Right atrium auricular region (tissue), 2 donors: ENCODE data around the gene SMCR8. TPM values are rescaled to one million over a fixed set of nuclear protein-coding genes. Genes with fewer than 3 reads are reported as not detected.

Experiments
- DNase-seq: peaks from one replicate; pipeline ENCODE4 v3.0.0-alpha.2; 2019; ENCODE audit warnings: low spot score
- H3K27ac ChIP-seq, 2 donors: fragments of 200-600 bp; sonication (generic); 1 replicate in 1 of 2; 2 replicates in 1 of 2; pipeline ENCODE4 v1.5.1; 2016 to 2019
- H3K27me3 ChIP-seq, 2 donors: fragments of 200-600 bp; sonication (generic); one replicate each; pipeline versions ENCODE4 v1.5.1 to v1.6.0; 2017 to 2019
- H3K36me3 ChIP-seq: fragments of 200-600 bp; sonication (generic); one replicate; pipeline ENCODE4 v1.5.1; 2016
- H3K4me1 ChIP-seq, 2 donors: fragments of 200-600 bp; sonication (generic); one replicate each; pipeline versions ENCODE4 v1.5.1 to v1.6.0; 2017 to 2019
- H3K4me3 ChIP-seq, 2 donors: fragments of 200-600 bp; sonication (generic); 1 replicate in 1 of 2; 2 replicates in 1 of 2; pipeline ENCODE4 v1.5.1; 2017 to 2019; ENCODE audit warnings: mild to moderate bottlenecking in 1 of 2, moderate library complexity in 1 of 2
- H3K9me3 ChIP-seq, 2 donors: fragments of 200-600 bp; sonication (generic); one replicate each; pipeline ENCODE4 v1.5.1; 2019
- CTCF ChIP-seq, 2 donors: fragments of 200-600 bp; sonication (generic); IDR thresholded peaks; one replicate each; pipeline ENCODE4 v1.5.1; 2019; ENCODE audit warnings: antibody characterized with exemption in 2 of 2
- total RNA-seq, 2 donors: library from RNA; depleted of rRNA; stranded (reverse); fragments of >200 nt; gene quantifications; one replicate each; pipeline ENCODE4 v1.1.0, GENCODE V29; 2016

SMCR8 gene
- total RNA-seq, 2 donors from 2014 or later: 11.1 to 11.4 TPM

GRCh38 chr17:18320301-18320700 is 5.2 kb downstream of the SMCR8 start:
- Histone ChIP-seq H3K4me3 (no peak overlapping the region), H3K27me3 (no peaks in the 10 kb centered on the region), H3K36me3 (peaks cover 34% of the 10 kb centered on the region), H3K27ac (no peak overlapping the region), H3K4me1 (peaks cover 0 to 61% of the 10 kb centered on the region in 2 donors), H3K9me3 (no peaks in the 10 kb centered on the region)
- no peak for TF ChIP-seq CTCF (IDR thresholded peaks at IDR 0.05)
- no peak for DNase-seq

- TF ChIP-seq CTCF (IDR thresholded peaks at IDR 0.05): peak in 1 of 2 donors; percentile 27
- Histone ChIP-seq H3K36me3 (peaks cover 38% of the 10 kb centered on the region), H3K27ac (no peak overlapping the region), H3K27me3 (no peaks in the 10 kb centered on the region), H3K9me3 (no peaks in the 10 kb centered on the region), H3K4me3 (no peak overlapping the region), H3K4me1 (peaks cover 0 to 51% of the 10 kb centered on the region in 2 donors)
- no peak for DNase-seq
These were observed 6.2 kb downstream of the SMCR8 start for GRCh38 chr17:18321309-18321708.

GRCh38 chr17:18322522-18322921 is 7.4 kb downstream of the SMCR8 start:
- DNase-seq: no peak
- Histone ChIP-seq H3K4me3 (no peak overlapping the region), H3K9me3 (no peaks in the 10 kb centered on the region), H3K27me3 (no peaks in the 10 kb centered on the region), H3K36me3 (peaks cover 38% of the 10 kb centered on the region), H3K4me1 (peaks cover 0 to 39% of the 10 kb centered on the region in 2 donors), H3K27ac (no peak overlapping the region)
- TF ChIP-seq CTCF (IDR thresholded peaks at IDR 0.05): no peak

GRCh38 chr17:18323007-18323406 is 7.9 kb downstream of the SMCR8 start:
- H3K27me3 ChIP-seq: no peaks in the 10 kb centered on the region
- no peak overlapping the region for H3K27ac ChIP-seq
- H3K4me1 ChIP-seq: peaks cover 0 to 34% of the 10 kb centered on the region in 2 donors
- TF ChIP-seq CTCF (IDR thresholded peaks at IDR 0.05): no peak
- H3K36me3 ChIP-seq: peaks cover 38% of the 10 kb centered on the region
- H3K9me3 ChIP-seq: no peaks in the 10 kb centered on the region
- no peak overlapping the region for H3K4me3 ChIP-seq
- DNase-seq: no peak

- no peak overlapping the region for H3K4me3 ChIP-seq
- no peak for DNase-seq
- peaks cover 44% of the 10 kb centered on the region for H3K36me3 ChIP-seq
- no peaks in the 10 kb centered on the region for H3K9me3 ChIP-seq
- no peak for TF ChIP-seq CTCF (IDR thresholded peaks at IDR 0.05)
- no peak overlapping the region for H3K27ac ChIP-seq
- peaks cover 0 to 28% of the 10 kb centered on the region in 2 donors for H3K4me1 ChIP-seq
- no peaks in the 10 kb centered on the region for H3K27me3 ChIP-seq
These were observed 8.5 kb downstream of the SMCR8 start for GRCh38 chr17:18323507-18324139.
